HepG2 (cell line): ENCODE data around the gene SLC44A4. TPM values are rescaled to one million over a fixed set of nuclear protein-coding genes. Genes with fewer than 3 reads are reported as not detected.

ENCODE experiments used
- ATAC-seq: fragments of 200-7000 bp; cut with Tn5 transposase; 3 replicates; pipeline ENCODE4 v1.9.1; 2020; ENCODE audit warnings: mild to moderate bottlenecking, moderate library complexity
- BruUV-seq: library from RNA; stranded (reverse); fragments of 400-500 nt; replicated peaks from 2 replicates; lab custom pipeline; 2021; lab: Mats Ljungman, UMichigan
- CTCF ChIA-PET: fragments of 300-600 bp; formaldehyde crosslinking; extraction: SDS; loops from one replicate; lab custom pipeline; 2021; ENCODE audit warnings: low total read pairs, inconsistent platforms, low intra/inter-chr PET ratio; lab: Yijun Ruan, JAX
- POLR2A ChIA-PET: fragments of 350-600 bp; sonication (Branson Sonifier 250); formaldehyde crosslinking; loops from one replicate; lab custom pipeline; 2020; ENCODE audit warnings: antibody characterized with exemption, inconsistent platforms; lab: Yijun Ruan, JAX
- DNase-seq: peaks from one replicate; pipeline ENCODE4 v3.0.0-alpha.2; 2015; ENCODE audit warnings: low spot score
- FAIRE-seq: peaks from 3 replicates; lab custom pipeline; 2011; peaks lifted over from hg19 to GRCh38; lab: Jason Lieb, UNC
- H2AFZ ChIP-seq: one replicate; pipeline ENCODE4 v1.6.1; 2011; ENCODE audit warnings: low read length, inconsistent platforms
- H3K27ac ChIP-seq: fragments of 300-600 bp; 3 replicates; pipeline ENCODE4 v1.8.0; 2011; ENCODE audit warnings: mixed run types, mild to moderate bottlenecking, mixed read lengths, low read length, inconsistent platforms; ENCODE audit not compliant: insufficient read depth; ENCODE audit errors: extremely low read length
- H3K27me3 ChIP-seq, 2 experiments: fragments of 200-600 bp in 1 of 2; 2 replicates in 1 of 2; 3 replicates in 1 of 2; pipeline versions ENCODE4 v1.6.0 to v1.8.0; 2011; ENCODE audit warnings: low read length in 2 of 2, mild to moderate bottlenecking in 2 of 2, moderate library complexity in 2 of 2, inconsistent platforms in 1 of 2; ENCODE audit not compliant: insufficient read depth in 2 of 2, control insufficient read depth in 1 of 2
- H3K36me3 ChIP-seq, 2 experiments: fragments of 200-600 bp in 1 of 2; replicated peaks in 1 of 2; 2 replicates in 1 of 2; 3 replicates in 1 of 2; pipeline versions ENCODE4 v1.5.1 to v1.8.0; 2011; ENCODE audit warnings: low read length in 2 of 2, inconsistent platforms in 1 of 2; ENCODE audit not compliant: insufficient read depth in 2 of 2, control insufficient read depth in 1 of 2
- H3K4me1 ChIP-seq: 2 replicates; pipeline ENCODE4 v1.5.1; 2012; ENCODE audit warnings: low read length, inconsistent platforms; ENCODE audit not compliant: insufficient read depth
- H3K4me2 ChIP-seq: 2 replicates; pipeline ENCODE4 v1.6.0; 2011; ENCODE audit warnings: low read depth, low read length, inconsistent platforms
- H3K4me3 ChIP-seq, 3 experiments: fragments of 200-600 bp in 1 of 3; sonication (generic), shearing (Covaris generic) in 1 of 3; replicated peaks in 1 of 3; 2 replicates each; pipeline ENCODE4 v1.5.1; 2011 to 2016; ENCODE audit warnings: low read length in 3 of 3, inconsistent platforms in 2 of 3, low read depth in 2 of 3, mild to moderate bottlenecking in 2 of 3, control low read depth in 1 of 3, mixed read lengths in 1 of 3; ENCODE audit not compliant: insufficient read depth in 1 of 3
- H3K79me2 ChIP-seq: one replicate; pipeline ENCODE4 v1.6.1; 2011; ENCODE audit warnings: low read length, inconsistent platforms; ENCODE audit not compliant: insufficient read depth
- H3K9ac ChIP-seq: 2 replicates; pipeline ENCODE4 v1.6.0; 2011; ENCODE audit warnings: mild to moderate bottlenecking, low read depth, low read length, inconsistent platforms; ENCODE audit not compliant: insufficient read depth
- H3K9me3 ChIP-seq: 2 replicates; pipeline ENCODE4 v1.5.1; 2012; ENCODE audit warnings: mild to moderate bottlenecking, low read length
- H4K20me1 ChIP-seq: 2 replicates; pipeline ENCODE4 v1.6.0; 2011; ENCODE audit warnings: inconsistent platforms, mild to moderate bottlenecking, low read length, moderate library complexity; ENCODE audit not compliant: insufficient read depth
- BRF2 ChIP-seq: sonication (generic); formaldehyde crosslinking; IDR thresholded peaks from 2 replicates; pipeline ENCODE4 v1.8.1; 2022; ENCODE audit warnings: mild to moderate bottlenecking, missing genetic modification reagents
- ERF ChIP-seq: IDR thresholded peaks from 2 replicates; pipeline ENCODE4 v1.6.1; 2018; ENCODE audit warnings: missing biosample characterization, missing genetic modification reagents
- GATAD1 ChIP-seq: IDR thresholded peaks from 2 replicates; pipeline ENCODE4 v1.6.1; 2016; ENCODE audit warnings: missing genetic modification reagents, missing compliant biosample characterization
- HBP1 ChIP-seq: IDR thresholded peaks from 2 replicates; pipeline ENCODE4 v1.6.1; 2016; ENCODE audit warnings: low read depth, control low read depth
- HNF4G ChIP-seq, 2 experiments: sonication (generic) in 1 of 2; formaldehyde crosslinking in 1 of 2; IDR thresholded peaks; 2 replicates each; pipeline versions ENCODE4 v1.4.0 to v1.6.1; 2011 to 2020; ENCODE audit warnings: borderline replicate concordance in 2 of 2, low read depth in 2 of 2, mild to moderate bottlenecking in 2 of 2, low read length in 1 of 2, missing genetic modification reagents in 1 of 2, moderate library complexity in 1 of 2
- NR3C1 ChIP-seq: sonication (generic); formaldehyde crosslinking; IDR thresholded peaks from 2 replicates; pipeline ENCODE4 v1.4.0; 2020; ENCODE audit warnings: missing genetic modification reagents
- RBFOX2 ChIP-seq: fragments of 200-400 bp; formaldehyde crosslinking; IDR thresholded peaks from 2 replicates; pipeline ENCODE4 v1.6.1; 2017; ENCODE audit warnings: low read depth, mild to moderate bottlenecking, low read length
- SMAD3 ChIP-seq: sonication (generic); formaldehyde crosslinking; IDR thresholded peaks from 2 replicates; pipeline ENCODE4 v1.4.0; 2020; ENCODE audit warnings: missing genetic modification reagents
- SRF ChIP-seq: IDR thresholded peaks from 2 replicates; pipeline ENCODE4 v1.6.1; 2011; ENCODE audit warnings: mild to moderate bottlenecking, low read depth, low read length, moderate library complexity
- TBX3 ChIP-seq: fragments of 450-650 bp; IDR thresholded peaks from 2 replicates; pipeline ENCODE4 v1.6.1; 2017; ENCODE audit warnings: antibody characterized with exemption, mild to moderate bottlenecking, inconsistent platforms, borderline replicate concordance
- TGIF2 ChIP-seq: IDR thresholded peaks from 2 replicates; pipeline ENCODE4 v1.6.1; 2016; ENCODE audit warnings: control low read depth, missing compliant biosample characterization
- TSC22D2 ChIP-seq: sonication (generic); formaldehyde crosslinking; IDR thresholded peaks from 2 replicates; pipeline ENCODE4 v1.5.1; 2020; ENCODE audit warnings: missing genetic modification reagents, mild to moderate bottlenecking, borderline replicate concordance
- YEATS4 ChIP-seq: sonication (generic); formaldehyde crosslinking; IDR thresholded peaks from 2 replicates; pipeline ENCODE4 v1.4.0; 2020; ENCODE audit warnings: missing genetic modification reagents, borderline replicate concordance
- ZNF576 ChIP-seq: sonication (generic); formaldehyde crosslinking; IDR thresholded peaks from 2 replicates; pipeline ENCODE4 v1.4.0; 2020; ENCODE audit warnings: mild to moderate bottlenecking, missing genetic modification reagents
- ZNF619 ChIP-seq: sonication (generic); formaldehyde crosslinking; IDR thresholded peaks from 2 replicates; pipeline ENCODE4 v1.4.0; 2020; ENCODE audit warnings: mild to moderate bottlenecking, missing genetic modification reagents
- ZNF788 ChIP-seq: sonication (generic); formaldehyde crosslinking; IDR thresholded peaks from 2 replicates; pipeline ENCODE4 v1.5.0; 2020; ENCODE audit warnings: mild to moderate bottlenecking, missing genetic modification reagents, borderline replicate concordance
- ZSCAN25 ChIP-seq: sonication (generic); formaldehyde crosslinking; IDR thresholded peaks from 2 replicates; pipeline ENCODE4 v1.8.0; 2022; ENCODE audit warnings: mild to moderate bottlenecking, missing genetic modification reagents
- WGBS: methylation state at CpG from one replicate; pipeline ENCODE4 v1.1.6; 2017; ENCODE audit warnings: low lambda C conversion rate; 5-methylcytosine and 5-hydroxymethylcytosine counted together
- in situ Hi-C: cut with HindIII; loops from 2 replicates; pipeline ENCODE4 v1.10.0; 2017; ENCODE audit warnings: low pct_unique_long_range_greater_than_20kb; ENCODE audit not compliant: extremely low pct_ligation_motif_present
- intact Hi-C: fragments of 100-400 bp; cut with micrococcal nuclease; formaldehyde crosslinking; loops from one replicate; pipeline ENCODE4 v1.10.0; 2022; ENCODE audit not compliant: unreplicated experiment
- polyA plus RNA-seq, 8 experiments: library from polyadenylated mRNA; depleted of rRNA in 3 of 8; stranded (reverse) in 7 of 8; unstranded in 1 of 8; fragments of >200 nt; fragmentation: Illumina TruSeq in 4 of 8; extraction: Trizol in 4 of 8; gene quantifications; 2 replicates each; pipeline versions ENCODE4 v1.2.1 to v1.2.3, GENCODE V29; 2011 to 2016; ENCODE audit warnings: low read depth in 4 of 8, missing spikeins in 1 of 8, mixed read lengths in 1 of 8; ENCODE audit not compliant: insufficient read depth in 1 of 8
- total RNA-seq, 5 experiments: library from RNA; depleted of rRNA; stranded (reverse); fragments of >200 nt; fragmentation: Illumina TruSeq; extraction: Trizol; gene quantifications; 2 replicates each; pipeline ENCODE4 v1.2.3, GENCODE V29; 2016; ENCODE audit warnings: low read depth in 1 of 5

The SLC44A4 gene
- total and polyA plus RNA-seq, 2 of the 13 experiments (the other 11 are each of a cell fraction or from before 2014, with no cell fraction given): 3.5 to 5.9 TPM

GRCh38 chr6:31888276-31889258, 9.8 kb upstream of the SLC44A4 start (continued):
- TF ChIP-seq ZNF576 (CRISPR knock-in tag): 0 out of 2 replicates have a peak, but pooled peaks have one; percentile 13
- no peak for TF ChIP-seq HNF4G (IDR thresholded peaks at IDR 0.05; ENCODE audit: borderline replicate concordance, low read depth, low read length)
- TF ChIP-seq HNF4G (CRISPR knock-in tag; IDR thresholded peaks at IDR 0.05; ENCODE audit: borderline replicate concordance, low read depth): 0 out of 2 replicates have a peak, but pooled peaks have one; percentile 39
- TF ChIP-seq GATAD1 (CRISPR knock-in tag): 0 out of 2 replicates have a peak, but pooled peaks have one; percentile 23
- TF ChIP-seq ZNF619: 0 out of 2 replicates have a peak, but pooled peaks have one; percentile 10
- 0 out of 2 replicates have a peak, but pooled peaks have one; percentile 6 for TF ChIP-seq ZNF788 (CRISPR knock-in tag)

DNA sequence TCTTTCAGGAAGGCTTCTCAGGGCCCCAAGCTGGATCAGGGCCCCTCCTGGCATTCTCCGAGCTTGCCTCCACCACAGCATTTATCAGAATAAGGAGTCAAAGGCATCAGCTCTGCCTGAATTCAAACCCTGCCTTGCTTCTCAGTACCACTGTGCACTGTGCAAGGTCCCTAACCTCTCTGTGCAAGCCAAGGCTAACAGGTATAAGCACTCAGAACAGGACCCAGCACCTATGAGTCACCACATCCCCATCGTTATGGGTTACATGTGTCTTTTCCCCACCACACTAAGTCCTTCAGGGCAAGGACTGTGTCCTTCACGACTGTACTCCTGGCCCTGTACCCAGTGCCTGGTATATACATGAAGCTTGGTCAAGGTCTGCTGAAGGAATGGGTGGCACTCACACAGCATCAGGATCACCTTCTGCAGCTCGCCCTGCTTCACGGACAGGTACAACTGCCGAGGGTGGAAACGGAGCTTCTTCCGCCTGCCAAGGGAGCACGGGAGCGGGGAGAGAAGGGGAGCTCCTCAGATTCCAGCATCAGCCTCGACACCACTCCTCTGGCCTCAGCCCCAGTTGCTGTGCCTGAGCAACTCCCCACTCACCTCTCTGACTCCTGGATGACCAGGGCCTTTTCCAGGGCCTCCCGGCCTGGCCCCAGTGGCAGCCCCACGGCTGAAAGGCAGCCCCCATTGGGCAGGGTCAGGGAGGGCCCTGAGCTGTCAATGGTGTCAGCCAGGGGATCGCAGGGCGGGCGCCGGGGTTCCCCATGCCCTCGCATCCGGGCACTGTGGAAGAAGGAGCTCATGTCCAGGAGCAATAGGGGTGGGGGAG, 8.6 kb upstream of the SLC44A4 start:
- in situ Hi-C loops: no loop called here
- no peak overlapping the region for H3K4me2 ChIP-seq
- no peaks in the 10 kb centered on the region for H3K4me1 ChIP-seq
- CTCF ChIA-PET: no interaction called here
- no peaks in the 10 kb centered on the region for H3K27me3 ChIP-seq
- FAIRE-seq: no peak
- H4K20me1 ChIP-seq: no peaks in the 10 kb centered on the region
- no peaks in the 10 kb centered on the region for H3K79me2 ChIP-seq
- no peak overlapping the region for H3K4me3 ChIP-seq
- H3K27ac ChIP-seq: no peak overlapping the region
- H2AFZ ChIP-seq: no peak overlapping the region
- no TSS peak for BruUV-seq
- no peak overlapping the region for H3K9ac ChIP-seq
- peaks cover 57 to 88% of the 10 kb centered on the region in 2 experiments for H3K36me3 ChIP-seq
- no peak for ATAC-seq
- POLR2A ChIA-PET: interaction anchor here (0.6 to 2.1 kb wide), 2 partner anchors 25 to 88 kb away, joined by 3 to 5 read pairs; partner anchors contain the start of gene NEU1
- no peak for DNase-seq
- 98% methylated on average over 18 of the region's 19 CpGs for WGBS
- H3K9me3 ChIP-seq: no peaks in the 10 kb centered on the region
- intact Hi-C loops: no loop called here
- no peak for TF ChIP-seq TBX3
- no peak for TF ChIP-seq BRF2 (CRISPR knock-in tag)
- no peak for TF ChIP-seq TGIF2 (CRISPR knock-in tag)
- no peak for TF ChIP-seq SRF
- no peak for TF ChIP-seq YEATS4 (CRISPR knock-in tag)
- no peak for TF ChIP-seq NR3C1 (CRISPR knock-in tag)
- TF ChIP-seq SMAD3 (CRISPR knock-in tag): no peak
- no peak for TF ChIP-seq HBP1
- TF ChIP-seq TSC22D2 (CRISPR knock-in tag): no peak
- TF ChIP-seq ZSCAN25 (CRISPR knock-in tag): no peak
- no peak for TF ChIP-seq RBFOX2
- no peak for TF ChIP-seq ERF (CRISPR knock-in tag)
- TF ChIP-seq, all 625 proteins: peak for 0
